Skin of body (tissue), 2 donors: ENCODE results near the gene NTF3. TPM values are rescaled to one million over a fixed set of nuclear protein-coding genes. Genes with fewer than 3 reads are reported as not detected.
A peak's percentile ranks its signal among the peaks of the same experiment; 100 is the strongest.

Experiments used
- DNase-seq: peaks from one replicate; lab custom pipeline; 2025; lab: John Stamatoyannopoulos, UW
- total RNA-seq: library from RNA; depleted of rRNA; stranded (reverse); fragments of >200 nt; gene quantifications from one replicate; pipeline ENCODE4 v1.2.3, GENCODE V29; 2014

The NTF3 gene
- total RNA-seq, 1 donor from 2014 or later = 4.7 TPM

DNA sequence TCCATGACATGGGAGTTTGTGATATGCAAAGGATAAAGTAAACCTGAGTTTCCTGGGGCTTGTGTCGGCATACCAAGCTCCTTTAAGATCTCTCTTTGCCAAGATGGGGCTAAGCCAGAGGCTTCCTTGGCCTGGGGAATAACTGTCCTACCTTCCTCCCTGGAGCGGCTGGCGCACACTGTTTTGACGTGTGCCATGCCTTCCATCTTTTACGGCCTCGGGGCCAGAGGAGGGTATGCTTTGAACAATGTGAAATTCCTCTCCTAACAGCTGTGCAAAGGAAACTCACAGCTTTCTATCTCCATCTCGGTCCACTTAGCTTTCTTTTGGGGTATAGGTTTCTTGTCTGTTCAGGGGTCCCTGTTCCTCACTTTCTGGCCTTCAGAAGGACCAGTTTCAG, 55.2 kb downstream of the NTF3 start:
- no peak for DNase-seq

DNA sequence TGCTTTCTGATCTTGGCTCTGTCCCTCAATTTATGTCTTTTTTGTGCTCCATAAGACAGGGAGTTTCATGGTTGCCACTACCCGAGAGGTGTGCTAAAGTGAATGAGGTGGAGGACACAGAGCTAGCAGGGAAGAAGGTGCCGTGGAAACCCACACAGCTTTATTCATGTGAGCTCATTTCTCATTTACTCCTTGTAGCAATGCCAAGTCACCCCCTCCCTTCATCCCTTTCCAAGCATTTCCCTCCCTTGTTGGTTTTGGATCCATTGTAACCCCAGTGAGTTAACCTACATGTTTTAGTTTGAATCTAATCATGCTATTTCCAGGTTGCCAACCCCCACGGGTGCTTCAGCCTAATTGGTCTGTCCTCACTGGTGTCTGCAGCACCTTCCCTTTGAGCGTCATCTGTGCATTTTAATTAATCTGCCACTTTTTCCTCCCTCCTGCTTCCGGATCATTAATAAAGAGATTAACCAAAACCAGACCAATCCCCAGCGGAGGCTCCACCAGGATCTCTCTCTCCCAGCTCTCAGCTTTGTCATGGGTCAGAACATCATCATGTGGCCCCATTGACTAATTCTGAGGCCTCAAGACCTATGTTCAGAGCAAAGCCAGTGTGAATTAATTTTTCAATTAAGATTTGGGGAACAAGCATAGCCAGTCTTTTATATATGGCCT, 56.2 kb downstream of the NTF3 start:
- no peak for DNase-seq

DNA sequence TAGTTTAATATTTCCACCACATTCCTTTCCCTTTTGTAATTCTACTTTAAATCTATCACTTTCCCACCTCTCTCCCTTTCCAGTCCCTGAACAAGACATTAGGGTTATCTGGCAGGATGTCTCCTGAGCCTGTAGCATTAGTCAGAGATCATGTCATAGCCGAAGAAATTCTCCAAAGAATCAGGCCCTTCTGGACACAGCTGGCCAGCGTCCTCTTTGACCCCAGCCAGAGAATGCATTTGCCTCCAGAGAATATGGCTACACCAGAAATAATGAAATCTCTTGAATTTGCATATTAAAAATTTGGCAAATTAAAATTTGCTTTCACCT, 56.7 kb downstream of the NTF3 start:
- DNase-seq = no peak

DNA sequence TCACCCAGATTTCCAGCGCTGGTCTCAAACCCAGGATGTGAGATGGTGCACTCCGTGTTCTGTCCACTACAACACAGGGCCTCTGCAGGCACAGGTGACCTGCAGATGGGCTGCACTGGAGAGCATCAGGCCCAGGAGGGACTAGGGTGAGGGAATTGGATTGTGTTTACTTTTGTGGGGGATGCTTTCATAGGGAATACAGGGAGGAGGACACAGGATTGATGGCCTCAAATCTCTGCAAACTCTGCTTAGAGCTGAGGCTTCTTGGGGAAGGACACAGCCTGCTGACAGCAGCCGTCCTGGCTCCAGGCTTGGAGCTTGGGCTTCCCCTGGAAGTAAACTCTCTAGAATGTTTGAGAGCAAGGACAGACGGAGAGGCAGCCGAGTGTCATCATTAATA, 57.1 kb downstream of the NTF3 start:
- DNase-seq = no peak

DNA sequence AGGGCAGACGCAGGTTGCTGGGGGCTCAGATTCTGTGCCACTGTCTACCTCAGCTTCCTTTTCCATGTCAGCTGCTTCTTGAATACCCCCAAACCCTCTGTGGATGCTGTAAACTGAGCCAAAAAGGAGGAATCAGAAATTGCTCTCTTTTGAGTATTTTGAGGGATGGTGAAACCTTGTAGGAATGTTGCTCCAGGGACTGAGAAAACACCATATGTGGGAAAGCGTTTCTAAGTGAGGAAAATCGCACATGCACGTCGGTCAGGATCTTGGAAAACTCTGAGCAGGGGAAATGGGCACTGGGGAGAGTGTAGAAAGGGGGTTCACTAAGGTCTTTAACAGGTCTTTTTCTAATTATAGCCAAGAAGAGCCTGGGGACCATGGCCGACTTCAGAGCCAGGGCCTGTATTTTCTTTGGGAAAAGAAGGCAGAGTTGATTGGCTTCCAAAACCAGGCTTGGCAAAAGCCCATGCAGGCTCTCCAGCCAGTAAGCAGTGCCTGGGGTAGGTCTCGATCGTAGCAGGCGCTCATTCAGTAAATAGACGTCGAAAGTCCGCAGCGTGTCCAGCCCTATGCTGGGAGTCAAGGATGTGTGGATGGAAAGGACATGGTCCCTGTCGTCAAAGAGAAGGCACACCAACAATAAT, 58.0 kb downstream of the NTF3 start:
- DNase-seq = no peak

DNA sequence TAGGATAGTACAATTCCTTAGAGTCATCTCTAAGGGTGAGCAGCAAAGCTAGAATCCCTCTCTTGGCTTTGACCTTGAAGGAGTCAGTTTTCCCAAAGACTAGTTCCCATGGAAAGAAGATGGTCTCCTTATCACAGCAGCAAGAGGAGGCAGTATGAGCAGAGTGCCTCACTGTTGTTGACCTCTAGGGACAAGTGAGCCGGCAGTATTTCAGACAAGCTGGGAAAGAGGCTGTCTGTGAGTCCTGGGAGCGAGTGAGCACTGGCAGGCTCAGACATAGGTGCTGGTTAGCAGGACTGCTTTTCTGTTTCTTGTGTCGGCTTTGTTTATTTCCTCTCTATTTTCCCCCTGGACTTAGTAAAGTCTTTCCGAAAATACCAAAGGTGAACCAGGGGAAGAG, 60.7 kb downstream of the NTF3 start:
- DNase-seq = no peak

DNA sequence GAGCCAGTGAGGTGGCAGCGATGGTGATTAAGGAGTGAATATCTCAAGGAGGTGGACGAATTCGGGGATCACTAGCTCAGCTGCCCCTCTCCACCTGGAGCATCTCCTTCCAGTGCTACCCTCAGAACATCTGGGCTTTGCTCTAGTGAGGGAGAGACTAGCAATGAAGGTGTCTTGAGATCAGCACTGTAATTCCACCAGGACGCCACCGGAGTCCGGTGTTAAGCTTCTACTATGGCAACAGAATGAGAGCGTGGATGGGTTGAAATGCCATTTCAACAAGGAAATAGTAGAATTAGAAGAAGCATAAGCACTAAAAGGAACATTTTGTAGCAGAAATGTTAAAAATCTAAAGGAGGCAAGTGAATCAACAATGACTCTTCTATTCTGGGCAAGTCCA, 61.1 kb downstream of the NTF3 start:
- no peak for DNase-seq

DNA sequence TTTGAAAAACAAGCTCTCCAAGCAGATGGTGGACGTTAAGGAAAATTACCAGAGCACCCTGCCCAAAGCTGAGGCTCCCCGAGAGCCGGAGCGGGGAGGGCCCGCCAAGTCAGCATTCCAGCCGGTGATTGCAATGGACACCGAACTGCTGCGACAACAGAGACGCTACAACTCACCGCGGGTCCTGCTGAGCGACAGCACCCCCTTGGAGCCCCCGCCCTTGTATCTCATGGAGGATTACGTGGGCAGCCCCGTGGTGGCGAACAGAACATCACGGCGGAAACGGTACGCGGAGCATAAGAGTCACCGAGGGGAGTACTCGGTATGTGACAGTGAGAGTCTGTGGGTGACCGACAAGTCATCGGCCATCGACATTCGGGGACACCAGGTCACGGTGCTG, 62.4 kb downstream of the NTF3 start:
- DNase-seq = no peak

DNA sequence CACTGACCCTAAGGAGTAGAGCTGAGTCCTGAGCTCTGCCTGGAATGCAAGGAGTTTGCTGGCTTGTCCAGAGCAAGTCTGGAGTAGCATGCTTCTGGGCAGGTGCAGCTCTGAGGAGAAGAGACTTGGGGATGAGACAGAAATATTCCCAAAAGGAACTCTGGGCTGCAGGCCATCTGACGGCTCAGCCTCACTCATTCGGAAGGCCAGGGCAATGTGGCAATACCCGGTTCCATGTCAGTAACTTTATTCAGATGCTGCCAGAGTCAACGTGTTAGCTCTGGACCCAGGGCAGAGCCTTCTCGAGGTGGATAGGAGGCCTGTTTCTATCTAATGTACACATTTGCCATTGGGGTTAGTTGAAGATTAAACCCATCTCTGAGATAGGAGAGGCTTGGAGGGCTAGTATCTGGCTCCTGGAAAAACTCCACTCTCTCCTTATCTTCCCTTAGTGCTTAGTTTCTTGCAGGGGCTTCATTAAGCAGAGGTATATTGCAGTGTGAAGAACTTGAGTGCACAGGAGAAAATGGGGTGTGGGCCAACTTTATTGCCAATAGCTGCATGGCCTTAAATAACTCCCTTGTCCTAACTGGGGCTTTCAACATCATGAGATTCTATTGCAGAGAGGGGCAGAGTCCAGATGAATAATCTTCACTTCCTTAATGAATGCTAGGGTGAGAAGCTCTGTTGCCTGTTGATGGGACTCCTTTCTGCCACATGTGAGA, 65.6 kb downstream of the NTF3 start:
- DNase-seq = no peak

DNA sequence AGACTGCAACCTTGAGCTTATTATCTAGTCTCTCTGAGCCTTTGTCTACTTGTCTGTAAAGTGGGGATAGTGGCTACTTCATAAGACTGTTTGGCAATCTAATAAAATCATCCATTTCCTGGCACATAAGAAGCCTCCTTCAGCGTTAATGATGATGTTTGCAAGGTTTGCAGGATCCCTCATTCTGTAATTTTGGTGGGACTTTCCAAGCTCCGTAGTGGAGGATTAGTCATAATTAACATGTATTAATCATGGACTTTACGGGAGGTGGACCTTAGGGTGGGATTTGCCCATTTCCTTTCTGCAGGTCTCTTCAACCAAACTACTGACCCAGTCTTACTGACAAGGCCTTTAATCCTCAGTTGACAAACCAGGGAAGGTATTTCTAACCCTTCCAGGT, 66.2 kb downstream of the NTF3 start:
- DNase-seq = no peak

DNA sequence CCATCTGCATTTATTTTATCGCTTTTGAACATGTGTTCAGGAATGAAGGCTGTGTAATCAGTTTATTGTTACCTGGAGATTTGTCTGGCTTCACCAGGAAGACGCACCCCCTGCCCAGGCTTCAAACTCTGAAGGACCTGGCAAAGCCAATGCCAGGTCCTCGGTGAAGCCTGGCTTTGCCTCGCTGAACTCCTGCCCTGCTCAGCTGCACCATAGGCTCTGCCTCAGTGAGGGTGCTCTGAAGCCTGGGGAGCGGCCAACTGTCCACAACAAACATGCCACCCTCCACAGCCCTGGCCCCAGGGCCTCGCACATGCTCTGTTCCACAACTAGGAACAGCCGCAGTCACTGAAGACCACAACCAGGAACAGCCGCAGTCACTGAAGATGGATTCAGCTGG, 66.9 kb downstream of the NTF3 start:
- DNase-seq = no peak

DNA sequence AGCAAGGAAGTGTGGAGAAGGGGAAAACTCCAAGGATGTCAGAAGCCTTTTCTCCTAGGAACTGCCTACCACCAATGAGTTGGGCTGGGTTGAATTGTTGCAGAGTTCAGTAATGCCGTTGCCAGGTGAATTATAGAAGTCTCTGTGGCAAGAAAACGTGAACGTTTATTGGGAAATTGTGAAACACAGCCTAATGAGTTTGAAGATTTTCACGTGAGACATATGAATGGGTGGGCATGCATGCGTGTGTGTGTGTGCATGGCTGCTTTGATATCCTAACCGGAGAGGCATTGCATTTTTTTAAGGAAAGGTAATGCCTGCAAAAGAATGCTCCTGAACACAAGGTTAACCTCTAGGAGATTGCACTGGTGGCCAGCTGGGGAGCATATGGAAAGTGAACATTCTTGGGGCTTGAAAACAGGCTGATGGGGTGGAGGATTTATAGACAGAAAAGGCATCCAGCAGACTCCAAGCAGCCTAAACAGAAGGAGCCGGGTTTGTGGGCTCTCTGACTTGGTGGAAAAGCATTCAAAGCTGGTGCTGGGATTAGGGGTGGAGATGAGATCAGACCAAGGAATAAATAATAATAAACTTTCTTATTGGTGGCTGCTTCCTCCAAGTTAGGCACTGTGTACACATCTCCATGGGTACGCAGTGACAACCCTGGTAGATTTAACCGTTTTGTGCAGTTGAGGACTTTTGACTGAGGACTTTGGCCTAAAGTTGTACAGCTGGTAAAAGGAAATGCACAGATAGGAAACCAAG, 67.8 kb downstream of the NTF3 start:
- DNase-seq = peak; percentile 36

DNA sequence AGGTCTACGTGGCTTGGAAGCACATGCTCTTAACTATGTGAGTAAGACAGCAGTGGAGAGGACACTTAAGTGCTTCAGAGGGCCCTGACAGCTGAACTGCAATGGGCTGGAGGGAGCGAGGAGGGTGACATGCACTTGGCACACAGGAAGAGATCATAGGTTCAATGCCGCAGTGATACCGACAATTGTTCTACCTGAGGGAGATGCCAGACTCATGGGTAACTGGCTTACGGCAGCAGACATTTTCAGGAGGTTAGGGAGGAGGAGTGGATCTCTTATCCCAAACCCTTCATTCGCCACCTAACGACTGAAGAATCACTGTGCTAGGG, 68.4 kb downstream of the NTF3 start:
- DNase-seq = no peak

DNA sequence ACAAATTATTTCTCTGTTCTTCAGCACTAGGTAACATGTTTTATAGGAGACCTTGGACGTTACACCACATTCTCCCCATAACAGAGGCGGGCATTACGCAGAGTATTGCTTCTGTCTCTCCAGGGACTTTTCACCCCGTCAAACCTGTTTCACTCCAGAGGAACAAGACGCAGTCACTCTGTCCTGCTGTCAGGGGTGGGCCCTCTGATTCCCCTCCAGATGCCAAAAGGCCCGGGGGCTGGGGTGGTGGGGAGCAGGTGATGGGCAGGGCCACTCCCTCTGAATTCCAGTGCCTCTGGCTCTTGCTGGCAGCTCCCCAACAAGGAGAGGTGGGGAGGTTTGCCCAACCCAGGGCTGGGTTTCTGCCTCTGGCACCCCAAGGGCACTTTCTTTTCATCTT, 71.9 kb downstream of the NTF3 start:
- DNase-seq = peak; percentile 15

DNA sequence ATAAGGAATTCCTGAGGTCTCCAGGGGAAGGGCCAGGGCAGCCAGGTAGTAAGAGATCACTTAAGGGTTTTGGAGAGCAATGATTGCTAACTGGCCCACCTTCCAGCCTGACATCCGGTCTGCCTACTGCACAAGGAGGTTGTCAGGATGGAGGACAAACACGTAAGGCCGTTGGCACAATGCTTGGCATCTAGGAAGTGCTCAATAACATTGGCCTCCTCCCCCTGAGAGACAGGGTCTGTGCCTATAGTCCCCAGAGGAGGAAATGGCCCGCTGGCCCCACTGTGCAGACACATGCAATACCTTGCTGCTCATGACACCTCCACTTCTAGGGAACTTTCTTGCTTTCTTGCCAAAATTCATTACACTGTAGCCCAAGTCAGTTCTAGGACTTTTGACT, 73.2 kb downstream of the NTF3 start:
- DNase-seq = no peak

DNA sequence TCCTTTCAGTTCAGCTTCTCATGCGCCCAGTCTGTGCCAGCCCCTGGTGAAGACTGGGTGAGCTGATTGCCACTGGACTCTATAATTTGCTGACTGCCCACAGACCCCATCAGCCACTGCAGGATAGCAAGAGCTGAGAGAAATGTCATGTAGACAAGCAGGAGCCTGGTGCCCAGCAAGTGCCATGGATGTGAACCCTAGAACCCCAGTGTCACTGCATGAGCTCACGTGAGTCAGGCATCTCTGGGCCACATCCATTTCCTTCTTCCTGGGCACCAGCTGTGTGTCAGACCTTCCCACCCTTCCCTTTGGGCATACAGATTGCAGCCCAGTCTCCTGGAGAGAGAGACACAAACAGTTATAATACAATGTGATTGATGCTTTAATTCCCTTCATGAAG, 73.8 kb downstream of the NTF3 start:
- DNase-seq = no peak

DNA sequence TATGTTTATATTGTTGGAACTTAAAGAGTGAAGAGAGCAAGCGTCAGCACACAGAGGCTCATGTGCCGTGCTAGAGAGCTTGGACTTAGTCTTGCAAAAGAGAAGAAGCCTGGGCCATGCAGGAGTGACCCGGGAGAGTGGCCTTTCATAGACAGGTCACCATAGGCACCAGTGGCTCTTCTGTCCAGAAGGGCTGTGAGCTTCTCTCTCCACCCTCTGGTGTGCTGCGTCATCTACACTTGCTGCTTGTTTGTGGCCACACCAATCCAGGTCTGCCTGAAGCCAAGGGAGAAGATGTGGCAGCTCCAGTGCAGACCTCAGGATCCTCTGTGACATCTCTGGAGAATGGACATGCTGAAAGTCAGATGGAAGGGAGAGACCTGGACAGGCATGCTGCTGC, 74.4 kb downstream of the NTF3 start:
- DNase-seq = no peak

DNA sequence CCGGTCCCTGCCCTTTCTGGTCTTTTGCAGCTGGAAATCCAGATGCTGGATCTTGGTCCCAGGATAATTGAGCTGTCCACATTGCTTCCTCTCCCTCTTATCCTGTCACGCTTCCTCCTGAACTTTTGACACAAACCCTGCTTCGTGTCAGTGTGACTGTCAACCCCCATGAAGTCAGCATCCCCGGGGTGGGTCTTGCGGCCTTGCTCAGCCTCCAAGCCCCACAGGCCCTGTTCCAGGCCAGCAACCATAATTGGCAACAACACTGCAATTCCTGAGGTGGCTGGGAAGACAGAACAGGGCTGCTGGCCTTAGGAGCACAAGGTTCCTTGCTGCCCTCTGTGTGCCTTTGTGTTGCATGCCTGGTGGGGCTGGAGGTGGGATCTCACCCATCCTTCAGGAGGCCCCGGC, 74.9 kb downstream of the NTF3 start:
- DNase-seq = no peak

DNA sequence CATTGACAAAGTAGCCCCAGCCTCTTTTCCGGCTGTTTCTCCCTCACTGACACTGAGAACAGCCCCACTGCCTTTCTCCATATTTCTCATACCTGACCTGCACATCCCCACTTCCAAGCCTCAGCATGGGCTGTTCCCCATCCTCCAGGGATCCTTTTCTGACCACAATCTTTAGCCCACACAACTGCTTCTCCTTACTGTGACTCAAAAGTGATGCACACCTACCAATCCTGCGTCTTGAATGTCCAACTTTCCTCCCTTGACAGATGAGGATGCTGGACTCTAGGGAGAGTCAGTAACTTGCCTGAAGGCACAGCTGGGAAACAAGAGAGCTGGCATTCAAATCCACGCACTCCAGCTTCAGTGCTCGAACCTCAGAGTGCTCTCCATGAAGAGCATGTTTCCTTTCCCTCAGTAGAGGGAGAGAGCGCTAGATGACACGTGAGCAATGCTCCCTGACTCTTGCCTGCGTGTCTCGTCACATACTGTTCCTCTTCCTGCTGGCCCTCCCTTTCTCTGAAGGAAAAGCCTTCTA, 75.6 kb downstream of the NTF3 start:
- DNase-seq = no peak

DNA sequence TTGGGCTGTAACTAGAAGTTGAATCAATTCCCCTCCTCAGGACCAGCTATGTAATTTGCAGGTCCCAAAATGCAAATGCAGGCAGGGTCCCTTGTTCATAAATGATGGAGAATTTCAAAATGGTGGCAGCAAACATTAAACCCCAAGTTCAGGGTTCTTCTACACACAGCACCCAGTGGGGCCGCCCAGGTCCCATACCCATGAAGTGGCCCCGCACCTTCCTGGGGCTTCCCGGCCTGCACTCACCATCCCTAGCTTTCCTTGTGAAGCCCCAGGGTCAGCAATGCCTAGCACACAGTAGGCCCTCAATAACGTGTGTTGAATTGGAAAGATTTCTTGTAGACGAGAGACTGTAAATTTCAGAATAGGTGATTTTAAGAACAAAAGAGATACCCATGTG, 76.0 kb downstream of the NTF3 start:
- DNase-seq = no peak

DNA sequence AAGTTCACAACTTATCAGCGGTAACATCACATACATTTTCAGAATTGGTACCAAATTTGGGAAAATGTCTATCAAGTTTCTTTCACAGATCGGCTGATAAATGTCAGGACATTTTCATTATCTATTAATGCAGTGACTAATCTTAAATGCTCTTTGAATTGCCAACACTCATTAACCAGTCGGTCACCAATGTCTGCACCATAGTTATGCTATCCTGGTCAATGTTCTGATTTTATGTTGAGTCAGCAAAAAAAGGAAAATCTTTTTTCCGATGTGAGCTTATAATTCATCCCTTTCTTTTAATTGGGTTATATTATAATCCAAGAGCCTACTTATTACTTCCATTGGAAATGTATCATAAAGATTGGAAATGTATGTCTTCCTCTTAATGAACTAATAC, 77.2 kb downstream of the NTF3 start:
- no peak for DNase-seq

DNA sequence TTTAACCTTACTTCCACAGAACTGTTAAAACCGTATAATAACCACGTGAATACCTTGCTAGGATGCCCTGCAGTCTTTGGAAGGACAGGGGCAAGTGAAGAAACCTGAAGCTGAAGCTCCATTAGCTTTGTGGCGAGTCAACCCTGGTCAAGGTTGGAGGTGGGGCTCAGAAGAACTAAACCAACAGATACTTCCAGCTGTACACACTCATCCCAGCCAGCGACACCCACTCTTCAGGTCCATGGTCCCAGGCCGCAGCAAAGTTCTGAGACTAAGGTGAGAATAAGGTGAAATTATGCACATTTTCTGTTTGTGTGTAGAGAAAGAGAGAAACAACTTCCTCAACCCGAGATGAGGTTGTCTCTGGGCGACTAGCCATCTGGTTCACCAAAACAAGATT, 77.6 kb downstream of the NTF3 start:
- DNase-seq = no peak
